ENCODE results near the gene ROS1.

ROS1 gene

DNA sequence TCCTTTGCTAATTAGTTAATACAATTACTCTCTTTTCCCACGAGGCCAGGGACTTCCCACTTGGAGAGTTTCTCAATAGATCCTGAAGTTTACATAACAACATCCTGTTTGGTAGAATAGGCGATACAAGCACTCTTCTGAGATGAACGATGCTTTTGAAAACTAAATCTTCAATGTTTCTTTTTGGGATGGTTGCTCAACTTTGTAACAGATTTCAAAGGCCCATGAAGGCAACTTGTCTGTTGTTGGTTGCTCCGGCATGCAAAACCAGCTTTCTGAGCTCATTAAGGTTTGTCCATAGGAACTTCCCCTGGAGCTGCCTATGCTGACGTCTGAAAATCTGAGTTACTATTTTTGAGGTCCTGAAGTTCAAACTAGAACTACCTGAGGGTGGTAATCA lies 25.9 kb upstream of the ROS1 start:
- Histone ChIP-seq H3K27me3 (ENCODE audit: low read depth, low read length) (no peaks in the 10 kb centered on the region), H3K4me2 (ENCODE audit: low read length) (no peak overlapping the region), H3K4me3 (ENCODE audit: low read length) (no peak overlapping the region), H3K9ac (ENCODE audit: low read length) (no peak overlapping the region), H3K9me3 (ENCODE audit: insufficient read depth, low read length) (no peaks in the 10 kb centered on the region), H3K79me2 (ENCODE audit: low read length) (no peaks in the 10 kb centered on the region), H3K36me3 (replicated peaks; ENCODE audit: low read depth, low read length) (no peaks in the 10 kb centered on the region), H3K27ac (ENCODE audit: low read length) (no peak overlapping the region), H3K4me1 (ENCODE audit: low read length) (peaks cover 5% of the 10 kb centered on the region; the same call in 1 of the 2 replicates), H4K20me1 (ENCODE audit: insufficient read depth, low read length) (no peaks in the 10 kb centered on the region), H2AFZ (ENCODE audit: low read depth, low read length) (no peak overlapping the region)
- no peak for TF ChIP-seq EZH2phosphoT487 (IDR thresholded peaks at IDR 0.05; ENCODE audit: low read depth)
- TF ChIP-seq, protein P1, sequence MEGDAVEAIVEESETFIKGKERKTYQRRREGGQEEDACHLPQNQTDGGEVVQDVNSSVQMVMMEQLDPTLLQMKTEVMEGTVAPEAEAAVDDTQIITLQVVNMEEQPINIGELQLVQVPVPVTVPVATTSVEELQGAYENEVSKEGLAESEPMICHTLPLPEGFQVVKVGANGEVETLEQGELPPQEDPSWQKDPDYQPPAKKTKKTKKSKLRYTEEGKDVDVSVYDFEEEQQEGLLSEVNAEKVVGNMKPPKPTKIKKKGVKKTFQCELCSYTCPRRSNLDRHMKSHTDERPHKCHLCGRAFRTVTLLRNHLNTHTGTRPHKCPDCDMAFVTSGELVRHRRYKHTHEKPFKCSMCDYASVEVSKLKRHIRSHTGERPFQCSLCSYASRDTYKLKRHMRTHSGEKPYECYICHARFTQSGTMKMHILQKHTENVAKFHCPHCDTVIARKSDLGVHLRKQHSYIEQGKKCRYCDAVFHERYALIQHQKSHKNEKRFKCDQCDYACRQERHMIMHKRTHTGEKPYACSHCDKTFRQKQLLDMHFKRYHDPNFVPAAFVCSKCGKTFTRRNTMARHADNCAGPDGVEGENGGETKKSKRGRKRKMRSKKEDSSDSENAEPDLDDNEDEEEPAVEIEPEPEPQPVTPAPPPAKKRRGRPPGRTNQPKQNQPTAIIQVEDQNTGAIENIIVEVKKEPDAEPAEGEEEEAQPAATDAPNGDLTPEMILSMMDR (IDR thresholded peaks at IDR 0.05; ENCODE audit: low read depth, low read length), result no peak

DNA sequence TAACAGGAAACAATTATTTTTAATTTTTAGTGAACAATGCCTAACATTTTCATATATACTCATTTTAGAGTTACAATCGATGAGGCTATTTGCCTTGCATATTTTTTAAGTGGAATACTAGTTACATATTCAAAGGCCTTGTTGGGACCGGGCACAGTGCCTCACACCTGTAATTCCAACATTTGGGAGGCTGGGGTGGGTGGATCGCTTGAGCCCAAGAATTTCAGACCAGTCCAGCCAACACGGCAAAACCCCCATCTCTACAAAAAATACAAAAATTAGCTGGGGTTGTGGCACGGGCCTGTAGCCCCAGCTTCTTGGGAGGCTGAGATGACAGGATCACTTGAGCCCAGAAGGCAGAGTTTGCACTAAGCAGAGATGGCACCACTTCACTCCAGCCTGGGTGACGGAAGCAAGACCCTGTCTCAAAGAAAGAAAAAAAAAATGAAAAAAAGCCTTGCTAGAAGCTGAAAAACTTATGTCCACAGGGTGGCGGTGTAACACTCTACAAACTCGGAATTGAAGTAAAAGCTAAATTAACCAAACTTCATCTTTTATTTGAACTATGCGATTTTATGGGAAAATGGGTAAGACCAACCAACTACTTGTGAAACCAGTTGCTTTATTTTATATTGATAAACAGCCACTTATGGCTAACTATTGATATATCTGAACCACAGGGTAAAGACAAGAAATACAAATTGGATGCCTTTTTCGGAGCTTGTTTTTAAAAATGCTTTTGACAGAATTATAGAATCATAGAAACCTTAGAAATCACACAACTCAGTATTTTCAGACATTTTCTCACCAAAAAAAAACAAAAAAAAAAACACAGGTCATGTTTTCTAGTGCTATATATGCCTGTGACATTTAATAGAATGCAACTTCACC lies 24.1 kb upstream of the ROS1 start:
- no peaks in the 10 kb centered on the region for H4K20me1 ChIP-seq (ENCODE audit: insufficient read depth, low read length)
- no peaks in the 10 kb centered on the region for H3K36me3 ChIP-seq (replicated peaks; ENCODE audit: low read depth, low read length)
- no peaks in the 10 kb centered on the region for H3K27me3 ChIP-seq (ENCODE audit: low read depth, low read length)
- H3K79me2 ChIP-seq (ENCODE audit: low read length), result no peaks in the 10 kb centered on the region
- H3K4me2 ChIP-seq (ENCODE audit: low read length), result peak overlapping the region; percentile 83
- H3K4me3 ChIP-seq (ENCODE audit: low read length), result peak overlapping the region; percentile 74
- H3K27ac ChIP-seq (ENCODE audit: low read length), result no peak overlapping the region
- peak overlapping the region; percentile 78 for H2AFZ ChIP-seq (ENCODE audit: low read depth, low read length)
- peaks cover 5% of the 10 kb centered on the region; the same call in 1 of the 2 replicates for H3K4me1 ChIP-seq (ENCODE audit: low read length)
- no peak for TF ChIP-seq EZH2phosphoT487 (IDR thresholded peaks at IDR 0.05; ENCODE audit: low read depth)
- TF ChIP-seq, protein P1 (IDR thresholded peaks at IDR 0.05; ENCODE audit: low read depth, low read length), result peak; percentile 76
- H3K9ac ChIP-seq (ENCODE audit: low read length), result peak overlapping the region; percentile 52
- no peaks in the 10 kb centered on the region for H3K9me3 ChIP-seq (ENCODE audit: insufficient read depth, low read length)

DNA sequence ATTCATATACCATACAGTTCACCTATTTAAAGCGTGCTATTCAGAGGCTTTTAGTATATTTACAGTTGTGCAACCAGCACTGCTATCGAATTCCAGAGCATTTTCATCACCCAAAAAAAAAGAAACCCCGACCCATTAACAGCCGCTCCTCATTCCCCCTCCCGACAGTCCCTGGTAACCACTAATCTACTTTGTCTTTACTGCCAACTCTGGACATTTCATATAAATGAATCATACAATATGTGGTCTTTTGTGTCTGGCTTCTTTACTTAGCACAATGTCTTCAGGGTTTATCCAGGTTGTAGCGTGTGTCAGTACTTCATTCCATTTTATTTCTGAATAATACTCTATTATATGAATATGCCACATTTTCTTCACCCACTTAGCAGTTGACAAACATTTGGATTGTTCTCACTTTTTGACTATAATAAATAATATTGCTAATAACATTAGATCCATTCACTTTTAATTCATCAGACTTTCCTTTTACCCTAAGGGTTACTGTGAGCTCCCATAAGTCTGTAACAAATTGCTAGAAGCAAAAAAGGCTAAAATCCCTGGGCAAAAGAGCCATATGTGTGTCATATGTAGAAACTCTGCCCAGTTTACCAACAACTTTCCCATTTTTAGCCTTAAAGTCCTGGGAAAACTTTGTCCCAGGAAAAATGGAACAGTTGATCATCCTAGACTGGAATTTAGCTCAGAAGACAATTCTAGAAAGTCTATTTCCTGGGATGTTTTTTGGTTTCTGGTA lies 23.2 kb upstream of the ROS1 start:
- TF ChIP-seq, protein P1 (IDR thresholded peaks at IDR 0.05; ENCODE audit: low read depth, low read length), result no peak
- no peak for TF ChIP-seq EZH2phosphoT487 (IDR thresholded peaks at IDR 0.05; ENCODE audit: low read depth)
- H3K79me2 ChIP-seq (ENCODE audit: low read length), result no peaks in the 10 kb centered on the region
- no peaks in the 10 kb centered on the region for H3K36me3 ChIP-seq (replicated peaks; ENCODE audit: low read depth, low read length)
- H3K9ac ChIP-seq (ENCODE audit: low read length), result no peak overlapping the region
- H3K27me3 ChIP-seq (ENCODE audit: low read depth, low read length), result no peaks in the 10 kb centered on the region
- H3K4me3 ChIP-seq (ENCODE audit: low read length), result no peak overlapping the region
- H3K4me1 ChIP-seq (ENCODE audit: low read length), result peaks cover 5% of the 10 kb centered on the region; the same call in 1 of the 2 replicates
- no peaks in the 10 kb centered on the region for H4K20me1 ChIP-seq (ENCODE audit: insufficient read depth, low read length)
- H2AFZ ChIP-seq (ENCODE audit: low read depth, low read length), result peak overlapping the region; percentile 78; the same call in 1 of the 2 replicates
- H3K27ac ChIP-seq (ENCODE audit: low read length), result no peak overlapping the region
- H3K4me2 ChIP-seq (ENCODE audit: low read length), result peak overlapping the region; percentile 83
- no peaks in the 10 kb centered on the region for H3K9me3 ChIP-seq (ENCODE audit: insufficient read depth, low read length)

DNA sequence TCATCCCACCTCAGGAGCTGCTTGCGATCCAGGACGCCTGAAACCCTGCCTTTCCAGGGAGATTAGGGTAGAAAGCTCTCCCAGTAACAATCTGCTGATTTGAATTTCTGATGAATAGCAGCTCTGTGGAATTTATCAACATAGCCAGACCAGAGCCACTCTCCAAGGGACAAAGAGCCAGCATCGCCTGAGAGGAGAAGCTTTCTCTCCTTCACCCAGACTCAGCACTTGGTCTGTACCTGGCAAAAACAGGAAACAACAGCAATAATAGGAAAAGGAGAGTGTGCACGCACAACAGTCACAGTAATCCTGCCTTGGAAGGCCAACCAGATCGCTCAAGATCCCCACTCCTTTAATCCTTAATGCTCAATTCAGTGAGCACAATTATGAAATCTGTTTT lies 22.3 kb upstream of the ROS1 start:
- Histone ChIP-seq H2AFZ (ENCODE audit: low read depth, low read length) (no peak overlapping the region), H3K4me2 (ENCODE audit: low read length) (no peak overlapping the region)

More for the DNA sequence above, 22.3 kb upstream of the ROS1 start:
- TF ChIP-seq, protein P1 (IDR thresholded peaks at IDR 0.05; ENCODE audit: low read depth, low read length), result no peak
- no peak for TF ChIP-seq EZH2phosphoT487 (IDR thresholded peaks at IDR 0.05; ENCODE audit: low read depth)
- no peaks in the 10 kb centered on the region for H3K9me3 ChIP-seq (ENCODE audit: insufficient read depth, low read length)
- H3K36me3 ChIP-seq (replicated peaks; ENCODE audit: low read depth, low read length), result no peaks in the 10 kb centered on the region
- H3K4me1 ChIP-seq (ENCODE audit: low read length), result peaks cover 8% of the 10 kb centered on the region; the same call in 1 of the 2 replicates
- no peaks in the 10 kb centered on the region for H4K20me1 ChIP-seq (ENCODE audit: insufficient read depth, low read length)
- H3K4me3 ChIP-seq (ENCODE audit: low read length), result no peak overlapping the region
- no peak overlapping the region for H3K9ac ChIP-seq (ENCODE audit: low read length)
- no peak overlapping the region for H3K27ac ChIP-seq (ENCODE audit: low read length)
- no peaks in the 10 kb centered on the region for H3K79me2 ChIP-seq (ENCODE audit: low read length)
- no peaks in the 10 kb centered on the region for H3K27me3 ChIP-seq (ENCODE audit: low read depth, low read length)

All from OCI-LY3 (cell line).